G401.6 (cell line): ENCODE data around the gene TBCB.
"Not testable (repeated sequence)": the region's sequence is repeated elsewhere in the genome, so short reads cannot be mapped to it uniquely, and the experiment has no call there.

Experiments
- FAIRE-seq: peaks from 2 replicates; lab custom pipeline; 2012; peaks lifted over from hg19 to GRCh38; lab: Jason Lieb, UNC

The TBCB gene

DNA sequence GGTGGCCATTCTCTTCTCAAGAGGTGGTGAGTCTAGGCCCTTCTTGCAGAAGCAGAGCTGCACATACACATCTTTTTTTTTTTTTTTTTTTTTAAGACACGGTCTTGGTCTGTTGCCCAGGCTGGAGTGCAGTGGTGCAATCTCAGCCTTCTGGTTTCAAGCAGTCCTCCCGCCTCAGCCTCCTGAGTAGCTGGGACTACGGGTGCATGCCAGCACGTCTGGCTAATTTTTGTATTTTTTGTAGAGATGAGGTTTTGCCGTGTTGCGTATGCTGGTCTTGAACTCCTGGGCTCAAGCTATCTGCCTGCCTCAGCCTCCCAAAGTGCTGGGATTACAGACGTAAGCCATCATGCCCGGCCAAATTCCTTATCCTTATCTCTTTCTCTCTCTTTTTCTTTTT, 58.6 kb downstream of the TBCB start:
- FAIRE-seq, result not testable (repeated sequence)
